ENCODE results near the gene HERC4. TPM values are rescaled to one million over a fixed set of nuclear protein-coding genes. Genes with fewer than 3 reads are reported as not detected.
"Not testable (repeated sequence)": the region's sequence is repeated elsewhere in the genome, so short reads cannot be mapped to it uniquely, and the experiment has no call there.

Gene HERC4
- total RNA-seq, 3 donors from 2014 or later = 16.5 to 22.8 (median 20.3) TPM

GRCh38 chr10:67884313-67884841 is 190.7 kb downstream of the HERC4 start, which contains the start of gene SIRT1:
SIRT1 (plus strand) TSS chr10:67884656; CDS start chr10:67884722, 66 bp downstream.
- peak; percentile 77 to 80 for ATAC-seq
- no peaks in the 10 kb centered on the region for H3K27me3 Mint-ChIP-seq (ENCODE audit: low read depth)
- peak; percentile 96 for DNase-seq
- H3K36me3 Mint-ChIP-seq (ENCODE audit: insufficient read depth) = peaks cover 14% of the 10 kb centered on the region
- H3K9me3 Mint-ChIP-seq = no peaks in the 10 kb centered on the region
- H3K4me3 Mint-ChIP-seq = peak within 1 kb of the TSS; percentile 94
- peaks cover 29% of the 10 kb centered on the region for H3K4me1 Mint-ChIP-seq (ENCODE audit: low read depth)

- DNase-seq (no peak), ATAC-seq (peak in 1 of 2 donors; percentile 2)
- Mint-ChIP-seq H3K4me1 (ENCODE audit: low read depth) (peaks cover 24% of the 10 kb centered on the region), H3K27me3 (ENCODE audit: low read depth) (no peaks in the 10 kb centered on the region), H3K36me3 (ENCODE audit: insufficient read depth) (peaks cover 10% of the 10 kb centered on the region), H3K9me3 (no peaks in the 10 kb centered on the region), H3K4me3 (peak overlapping the region; percentile 88)
Measured at GRCh38 chr10:67883710-67884312, 191.3 kb downstream of the HERC4 start.

DNA sequence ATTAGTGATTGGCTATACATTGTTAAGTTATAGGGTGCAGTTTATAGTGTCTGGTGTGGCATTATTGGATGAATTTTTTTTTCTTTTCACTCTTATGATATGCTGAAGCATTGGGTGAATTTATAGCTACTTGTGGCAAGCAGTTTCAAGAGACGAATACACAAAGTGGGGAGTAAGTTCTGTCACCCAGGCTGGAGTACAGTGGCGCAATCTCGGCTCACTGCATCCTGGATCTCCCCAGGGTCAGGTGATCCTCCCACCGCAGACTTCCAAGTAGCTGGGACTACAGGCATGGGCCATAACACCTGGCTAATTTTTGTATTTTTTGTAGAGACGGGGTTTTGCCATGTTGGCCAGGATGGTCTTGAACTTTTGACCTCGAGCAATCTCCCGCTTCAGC is 196.9 kb downstream of the HERC4 start:
- no peaks in the 10 kb centered on the region for H3K27me3 Mint-ChIP-seq (ENCODE audit: low read depth)
- no peaks in the 10 kb centered on the region for H3K9me3 Mint-ChIP-seq
- DNase-seq (no peak), ATAC-seq (no peak)
- H3K36me3 Mint-ChIP-seq (ENCODE audit: insufficient read depth) = no peaks in the 10 kb centered on the region
- H3K4me3 Mint-ChIP-seq = no peak overlapping the region
- H3K4me1 Mint-ChIP-seq (ENCODE audit: low read depth) = no peaks in the 10 kb centered on the region

GRCh38 chr10:67877421-67877820 is 197.7 kb downstream of the HERC4 start:
- not testable (repeated sequence) for H3K9me3 Mint-ChIP-seq; H3K27me3 Mint-ChIP-seq (ENCODE audit: low read depth); H3K36me3 Mint-ChIP-seq (ENCODE audit: insufficient read depth); H3K4me3 Mint-ChIP-seq; H3K4me1 Mint-ChIP-seq (ENCODE audit: low read depth); DNase-seq; ATAC-seq

DNA sequence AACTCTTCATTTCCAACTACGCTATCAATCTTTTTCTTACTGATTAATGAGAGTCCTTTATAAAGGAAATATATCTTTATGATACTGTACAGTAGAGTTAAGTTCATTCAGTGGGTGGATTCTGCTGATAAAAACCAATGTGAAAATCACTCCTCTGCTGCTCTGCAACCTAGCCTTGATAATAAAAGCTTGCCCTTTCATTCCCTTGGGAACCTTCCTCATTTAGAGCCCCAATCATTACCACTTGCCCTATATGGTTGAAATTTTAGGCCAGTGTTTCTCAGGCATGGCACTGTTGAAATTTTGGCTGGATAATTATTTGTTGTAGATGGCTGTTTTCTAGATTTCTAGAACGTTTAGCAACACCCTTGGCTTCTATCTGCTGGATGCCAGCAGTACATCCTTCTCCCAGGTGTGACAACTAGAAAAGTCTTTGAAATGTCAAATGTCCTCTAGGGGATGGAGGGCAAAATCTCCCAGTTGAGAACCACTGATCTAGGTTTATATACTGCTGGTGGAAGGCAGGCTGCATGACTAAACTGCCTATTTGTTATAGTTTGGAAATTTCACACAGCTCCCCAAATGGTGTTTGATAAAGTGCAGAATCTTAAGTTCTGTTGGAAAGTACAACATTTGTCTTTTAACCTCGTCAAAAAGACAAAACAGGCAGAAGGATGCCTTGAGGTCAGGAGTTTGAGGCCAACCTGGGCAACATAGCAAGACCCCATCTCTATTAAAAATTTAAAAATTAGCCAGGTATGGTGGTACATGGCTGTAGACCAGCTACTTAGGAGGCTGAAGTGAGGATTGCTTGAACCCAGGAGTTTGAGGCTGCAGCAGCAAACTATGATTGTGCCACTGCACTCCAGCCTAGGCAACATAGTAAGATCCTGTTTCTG is 199.5 kb downstream of the HERC4 start:
- no peak for DNase-seq
- Mint-ChIP-seq H3K4me1 (ENCODE audit: low read depth) (no peaks in the 10 kb centered on the region), H3K4me3 (no peak overlapping the region), H3K27me3 (ENCODE audit: low read depth) (no peaks in the 10 kb centered on the region), H3K36me3 (ENCODE audit: insufficient read depth) (no peaks in the 10 kb centered on the region), H3K9me3 (no peaks in the 10 kb centered on the region)
- no peak for ATAC-seq

Other genes starting within 250 kb of the HERC4 start
- gene DNAJC12, start 237.1 kb downstream of the HERC4 start, total RNA-seq = under 1 TPM; 0.28 to 0.92 (median 0.84) TPM
- gene SIRT1, start 190.6 kb downstream of the HERC4 start, total RNA-seq = 10 to 100 TPM; 14.8 to 17.3 (median 15.2) TPM
- gene MYPN, start 34.2 kb upstream of the HERC4 start, total RNA-seq = not detected
- gene ATOH7, start 156.8 kb upstream of the HERC4 start, total RNA-seq = not detected